ENCODE measurements around the gene TANC2.

Gene TANC2

DNA sequence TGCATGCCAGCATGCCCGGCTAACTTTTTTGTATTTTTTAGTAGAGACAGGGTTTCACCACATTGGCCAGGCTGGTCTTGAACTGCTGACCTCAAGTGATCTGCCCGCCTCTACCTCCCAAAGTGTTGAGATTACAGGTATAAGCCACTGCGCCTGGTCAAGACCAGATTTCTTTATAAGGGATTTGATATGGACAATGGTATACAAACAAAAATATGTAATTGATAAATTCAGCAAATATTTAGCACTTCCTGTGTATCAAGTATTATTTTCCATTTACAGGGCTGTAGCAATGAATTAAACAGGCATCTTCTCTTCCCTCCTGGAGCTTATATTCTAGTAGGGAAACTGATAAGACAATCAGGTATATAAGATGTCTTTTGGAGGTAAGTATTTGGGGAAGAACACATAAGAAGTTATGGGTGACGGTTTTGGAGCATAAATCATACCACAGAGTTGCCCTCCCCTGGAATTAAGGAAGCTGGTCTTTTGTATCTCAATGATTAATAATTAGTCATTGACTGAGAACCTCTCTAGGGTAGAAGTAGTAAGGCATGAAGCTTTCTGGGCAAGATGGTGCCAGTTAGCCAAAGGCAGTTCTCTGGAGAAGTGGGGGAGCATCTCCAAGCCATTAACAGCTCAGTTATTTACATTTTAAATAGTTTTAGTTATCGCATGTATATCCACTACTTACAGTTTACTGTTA, 35.8 kb downstream of the TANC2 start:
- DNase-seq (ENCODE audit: low read depth in 2 of 2) = no peak

DNA sequence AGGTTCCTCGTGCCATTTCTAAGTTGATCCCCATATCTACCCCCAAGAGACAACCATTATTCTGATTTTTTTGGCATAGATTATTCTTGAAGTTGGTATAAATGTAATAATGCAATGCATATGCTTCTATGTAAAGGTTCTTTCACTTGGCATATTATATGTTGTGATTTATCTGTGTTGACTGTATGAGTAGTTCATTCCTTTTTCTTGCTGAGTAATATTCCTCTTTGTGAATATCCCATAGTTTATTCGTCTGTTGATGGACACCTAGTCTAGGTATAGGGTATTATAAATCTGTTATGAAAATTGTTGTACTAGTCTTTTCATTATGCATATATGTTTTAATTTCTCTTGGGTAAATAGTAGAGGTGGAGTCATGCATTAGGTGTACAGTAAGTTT, 36.6 kb downstream of the TANC2 start:
- DNase-seq (ENCODE audit: low read depth in 2 of 2) = no peak

DNA sequence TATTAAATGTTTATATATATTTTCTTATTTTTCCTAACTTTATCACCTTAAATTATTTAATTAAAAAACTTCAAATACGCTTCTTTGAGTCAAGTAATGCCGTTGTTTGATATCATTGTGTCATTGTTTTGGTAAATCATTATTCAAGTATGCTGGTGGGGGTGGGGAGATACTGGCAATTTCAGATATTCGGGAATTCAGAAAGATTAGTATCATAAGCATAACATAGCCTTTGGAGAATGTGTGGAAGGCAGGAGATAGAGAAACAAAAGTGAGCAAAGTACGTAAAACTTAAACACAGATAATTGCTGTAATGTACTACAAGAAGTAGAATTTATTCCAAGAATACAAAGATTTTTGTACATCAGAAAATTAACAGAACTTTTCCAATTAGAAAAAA, 49.8 kb downstream of the TANC2 start:
- DNase-seq (ENCODE audit: low read depth in 2 of 2) = no peak
